SK-N-SH (cell line): ENCODE measurements around the gene C19orf67. TPM values are rescaled to one million over a fixed set of nuclear protein-coding genes. Genes with fewer than 3 reads are reported as not detected.

Experiments used
- CTCF ChIA-PET: fragments of 300-600, 350-600 bp; formaldehyde crosslinking; extraction: SDS; loops from one replicate; lab custom pipeline; 2021; lab: Yijun Ruan, JAX
- POLR2A ChIA-PET: fragments of 350-600 bp; sonication (Branson Sonifier 250); formaldehyde crosslinking; extraction: SDS; loops from one replicate; lab custom pipeline; 2020; ENCODE audit warnings: antibody characterized with exemption, inconsistent platforms; lab: Yijun Ruan, JAX
- DNase-seq: peaks from one replicate; pipeline ENCODE4 v3.0.0; 2012
- H2AFZ ChIP-seq: fragments of 200-600 bp; sonication (generic); 2 replicates; pipeline ENCODE4 v1.8.1; 2016; ENCODE audit warnings: antibody characterized with exemption, mild to moderate bottlenecking, low read depth
- H3F3A ChIP-seq: fragments of 200-600 bp; sonication (generic); replicated peaks from 2 replicates; pipeline ENCODE3; 2016; ENCODE audit warnings: antibody characterized with exemption, mild to moderate bottlenecking; ENCODE audit not compliant: insufficient read depth
- H3K27ac ChIP-seq, 2 experiments: fragments of 200-500 bp in 1 of 2; fragments of 200-600 bp in 1 of 2; sonication (Bioruptor generic) in 1 of 2; sonication (generic), shearing (Covaris generic) in 1 of 2; 2 replicates each; pipeline versions ENCODE4 v1.5.1 to v1.6.1; 2014 to 2016; ENCODE audit warnings: low read depth in 2 of 2, inconsistent platforms in 1 of 2, low read length in 1 of 2, mild to moderate bottlenecking in 1 of 2, mixed read lengths in 1 of 2
- H3K27me3 ChIP-seq: fragments of 200-600 bp; sonication (generic), shearing (Covaris generic); 2 replicates; pipeline ENCODE4 v1.6.1; 2016; ENCODE audit warnings: mixed run types; ENCODE audit not compliant: insufficient read depth
- H3K36me3 ChIP-seq, 2 experiments: fragments of 200-500 bp in 1 of 2; fragments of 200-600 bp in 1 of 2; sonication (Bioruptor generic) in 1 of 2; sonication (generic) in 1 of 2; replicated peaks in 1 of 2; 2 replicates each; pipeline versions ENCODE3 to v1.5.1; 2014 to 2016; ENCODE audit warnings: low read length in 1 of 2, mild to moderate bottlenecking in 1 of 2; ENCODE audit not compliant: insufficient read depth in 2 of 2, control insufficient read depth in 1 of 2
- H3K4me1 ChIP-seq, 2 experiments: fragments of 200-500 bp in 1 of 2; fragments of 200-600 bp in 1 of 2; sonication (Bioruptor generic) in 1 of 2; sonication (generic), shearing (Covaris generic) in 1 of 2; 2 replicates each; pipeline versions ENCODE4 v1.5.1 to v1.6.1; 2014 to 2016; ENCODE audit warnings: low read depth in 1 of 2, low read length in 1 of 2, mixed run types in 1 of 2; ENCODE audit not compliant: insufficient read depth in 2 of 2, control insufficient read depth in 1 of 2
- H3K4me2 ChIP-seq: fragments of 200-600 bp; sonication (generic), shearing (Covaris generic); 2 replicates; pipeline ENCODE4 v1.6.1; 2017; ENCODE audit warnings: mixed run types
- H3K4me3 ChIP-seq, 2 experiments: fragments of 200-500 bp in 1 of 2; fragments of 200-600 bp in 1 of 2; sonication (Bioruptor generic) in 1 of 2; sonication (generic), shearing (Covaris generic) in 1 of 2; 2 replicates each; pipeline versions ENCODE4 v1.5.1 to v1.8.1; 2014 to 2016; ENCODE audit warnings: low read depth in 2 of 2, inconsistent platforms in 1 of 2, low read length in 1 of 2, mild to moderate bottlenecking in 1 of 2, mixed read lengths in 1 of 2, moderate library complexity in 1 of 2
- H3K79me2 ChIP-seq: fragments of 200-600 bp; sonication (generic); 2 replicates; pipeline ENCODE4 v1.8.1; 2017; ENCODE audit warnings: mild to moderate bottlenecking; ENCODE audit not compliant: insufficient read depth
- H3K9ac ChIP-seq: fragments of 200-600 bp; sonication (generic); 2 replicates; pipeline ENCODE4 v1.6.1; 2017; ENCODE audit warnings: mixed run types
- H3K9me2 ChIP-seq: fragments of 200-600 bp; sonication (generic); 2 replicates; pipeline ENCODE4 v1.6.1; 2017; ENCODE audit warnings: mixed run types
- H3K9me3 ChIP-seq: fragments of 200-600 bp; sonication (generic); 2 replicates; pipeline ENCODE4 v1.6.1; 2017; ENCODE audit warnings: mixed run types, mild to moderate bottlenecking, moderate library complexity
- H4K20me1 ChIP-seq: fragments of 200-600 bp; sonication (generic); 2 replicates; pipeline ENCODE4 v1.6.1; 2017; ENCODE audit warnings: mild to moderate bottlenecking, mixed run types; ENCODE audit not compliant: insufficient read depth
- FOXJ3 ChIP-seq: sonication (generic); formaldehyde crosslinking; IDR thresholded peaks from 2 replicates; pipeline ENCODE4 v1.5.1; 2020; ENCODE audit warnings: mild to moderate bottlenecking, missing genetic modification reagents
- GABPA ChIP-seq: IDR thresholded peaks from 2 replicates; pipeline ENCODE4 v1.4.0; 2012; ENCODE audit warnings: low read depth, mild to moderate bottlenecking
- MEF2A ChIP-seq: IDR thresholded peaks from 2 replicates; pipeline ENCODE4 v1.4.0; 2012; ENCODE audit warnings: low read depth, borderline replicate concordance
- MXI1 ChIP-seq: IDR thresholded peaks from 2 replicates; pipeline ENCODE4 v1.6.1; 2012; ENCODE audit warnings: mild to moderate bottlenecking, low read depth, low read length, improper control_type of control experiment
- NFIC ChIP-seq: IDR thresholded peaks from 2 replicates; pipeline ENCODE4 v1.4.0; 2012; ENCODE audit warnings: borderline replicate concordance
- NRF1 ChIP-seq: IDR thresholded peaks from 2 replicates; pipeline ENCODE4 v1.6.1; 2012; ENCODE audit warnings: low read depth, mild to moderate bottlenecking, low read length
- RAD21 ChIP-seq: IDR thresholded peaks from 2 replicates; pipeline ENCODE4 v1.6.1; 2012; ENCODE audit warnings: mild to moderate bottlenecking, low read length
- REST ChIP-seq: IDR thresholded peaks from 2 replicates; pipeline ENCODE4 v1.6.1; 2012; ENCODE audit warnings: mild to moderate bottlenecking, low read depth, low read length, moderate library complexity
- RFX5 ChIP-seq: IDR thresholded peaks from 2 replicates; pipeline ENCODE4 v1.6.1; 2012; ENCODE audit warnings: mild to moderate bottlenecking, improper control_type of control experiment, low read length
- RXRA ChIP-seq: IDR thresholded peaks from 2 replicates; pipeline ENCODE4 v1.4.0; 2012; ENCODE audit warnings: low read depth, mild to moderate bottlenecking, borderline replicate concordance
- SMC3 ChIP-seq: IDR thresholded peaks from 2 replicates; pipeline ENCODE4 v1.6.1; 2012; ENCODE audit warnings: low read depth, low read length, improper control_type of control experiment
- TAF1 ChIP-seq: IDR thresholded peaks from 2 replicates; pipeline ENCODE4 v1.6.1; 2012; ENCODE audit warnings: low read depth, mild to moderate bottlenecking, low read length, moderate library complexity, borderline replicate concordance
- TCF12 ChIP-seq: IDR thresholded peaks from 2 replicates; pipeline ENCODE4 v1.4.0; 2012
- USF2 ChIP-seq: fragments of 150-350 bp; IDR thresholded peaks from 2 replicates; pipeline ENCODE4 v1.6.1; 2017; ENCODE audit warnings: antibody characterized with exemption, low read length, low read depth, borderline replicate concordance
- WGBS: methylation state at CpG from one replicate; pipeline ENCODE4 v1.1.6; 2017; ENCODE audit warnings: low lambda C conversion rate; 5-methylcytosine and 5-hydroxymethylcytosine counted together
- polyA plus RNA-seq, 3 experiments: library from polyadenylated mRNA; depleted of rRNA; stranded (reverse); fragments of >200 nt; gene quantifications; 2 replicates each; pipeline ENCODE4 v1.2.3, GENCODE V29; 2012
- TF ChIP-seq, protein P1 (sequence below): IDR thresholded peaks from 2 replicates; pipeline ENCODE4 v1.4.0; 2012; ENCODE audit warnings: low read depth, borderline replicate concordance
- TF ChIP-seq, protein P2 (sequence below): IDR thresholded peaks from 2 replicates; pipeline ENCODE4 v1.4.0; 2012; ENCODE audit warnings: low read depth
- TF ChIP-seq, protein P3 (sequence below): IDR thresholded peaks from 2 replicates; pipeline ENCODE4 v1.4.0; 2012; ENCODE audit warnings: low read depth, borderline replicate concordance

The C19orf67 gene
- polyA plus RNA-seq, 1 of the 3 experiments (the other 2 are of a cell fraction) = not detected

DNA sequence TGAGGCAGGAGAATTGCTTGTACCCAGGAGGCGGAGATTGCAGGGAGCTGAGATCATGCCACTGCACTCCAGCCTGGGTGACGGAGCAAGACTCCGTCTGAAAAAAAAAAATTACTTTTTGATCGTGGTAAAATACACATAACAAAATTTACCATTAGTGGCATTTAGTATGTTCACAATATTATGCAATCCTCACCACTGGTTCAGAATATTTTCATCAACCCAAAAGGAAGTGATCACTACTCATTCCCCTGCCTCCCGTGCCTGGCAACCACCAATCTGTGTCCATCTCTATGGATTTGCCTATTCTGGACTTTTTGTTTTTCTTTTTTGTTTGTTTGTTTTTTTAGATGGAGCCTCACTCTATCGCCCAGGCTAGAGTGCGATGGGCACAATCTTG lies 22.5 kb downstream of the C19orf67 start:
- no peak for DNase-seq
- H3K36me3 ChIP-seq = no peaks in the 10 kb centered on the region
- H3F3A ChIP-seq = no peaks in the 10 kb centered on the region
- no peaks in the 10 kb centered on the region for H4K20me1 ChIP-seq
- no peak overlapping the region for H3K4me3 ChIP-seq
- H3K4me2 ChIP-seq = no peak overlapping the region
- no peak for TF ChIP-seq RAD21
- TF ChIP-seq USF2 = no peak
- no peak for TF ChIP-seq TCF12
- TF ChIP-seq, protein P1, sequence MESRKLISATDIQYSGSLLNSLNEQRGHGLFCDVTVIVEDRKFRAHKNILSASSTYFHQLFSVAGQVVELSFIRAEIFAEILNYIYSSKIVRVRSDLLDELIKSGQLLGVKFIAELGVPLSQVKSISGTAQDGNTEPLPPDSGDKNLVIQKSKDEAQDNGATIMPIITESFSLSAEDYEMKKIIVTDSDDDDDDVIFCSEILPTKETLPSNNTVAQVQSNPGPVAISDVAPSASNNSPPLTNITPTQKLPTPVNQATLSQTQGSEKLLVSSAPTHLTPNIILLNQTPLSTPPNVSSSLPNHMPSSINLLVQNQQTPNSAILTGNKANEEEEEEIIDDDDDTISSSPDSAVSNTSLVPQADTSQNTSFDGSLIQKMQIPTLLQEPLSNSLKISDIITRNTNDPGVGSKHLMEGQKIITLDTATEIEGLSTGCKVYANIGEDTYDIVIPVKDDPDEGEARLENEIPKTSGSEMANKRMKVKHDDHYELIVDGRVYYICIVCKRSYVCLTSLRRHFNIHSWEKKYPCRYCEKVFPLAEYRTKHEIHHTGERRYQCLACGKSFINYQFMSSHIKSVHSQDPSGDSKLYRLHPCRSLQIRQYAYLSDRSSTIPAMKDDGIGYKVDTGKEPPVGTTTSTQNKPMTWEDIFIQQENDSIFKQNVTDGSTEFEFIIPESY = no peak
- no peak for TF ChIP-seq NFIC
- no peak for TF ChIP-seq RFX5
- TF ChIP-seq, protein P2, sequence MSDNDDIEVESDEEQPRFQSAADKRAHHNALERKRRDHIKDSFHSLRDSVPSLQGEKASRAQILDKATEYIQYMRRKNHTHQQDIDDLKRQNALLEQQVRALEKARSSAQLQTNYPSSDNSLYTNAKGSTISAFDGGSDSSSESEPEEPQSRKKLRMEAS = no peak
- no peaks in the 10 kb centered on the region for H3K79me2 ChIP-seq
- ChIA-PET CTCF (interaction anchor here (8.1 kb wide), 1 partner anchor 8 kb away, joined by 146 read pairs; the partner anchor contains the start of gene MISP3), POLR2A (no interaction called here)
- no peaks in the 10 kb centered on the region for H3K9me3 ChIP-seq
- H3K27me3 ChIP-seq = no peaks in the 10 kb centered on the region
- H3K9me2 ChIP-seq = no peaks in the 10 kb centered on the region
- H3K9ac ChIP-seq = no peak overlapping the region
- peaks cover 6 to 8% of the 10 kb centered on the region in 2 experiments; a peak in 2 of 4 replicates for H3K4me1 ChIP-seq
- H2AFZ ChIP-seq = no peak overlapping the region
- no peak overlapping the region for H3K27ac ChIP-seq
- 47% methylated on average over 7 of the region's 7 CpGs for WGBS

GRCh38 chr19:14062558-14062855 lies 23.1 kb downstream of the C19orf67 start:
- no peak for DNase-seq
- 66% methylated on average over 5 of the region's 5 CpGs for WGBS
- Histone ChIP-seq H3K36me3 (no peaks in the 10 kb centered on the region), H3K79me2 (no peaks in the 10 kb centered on the region), H3K27me3 (no peaks in the 10 kb centered on the region), H3K9ac (no peak overlapping the region), H3K27ac (no peak overlapping the region), H2AFZ (no peak overlapping the region), H3K4me2 (no peak overlapping the region), H3F3A (peaks cover 3% of the 10 kb centered on the region), H3K9me2 (no peaks in the 10 kb centered on the region), H3K4me3 (no peak overlapping the region), H3K9me3 (no peaks in the 10 kb centered on the region), H4K20me1 (no peaks in the 10 kb centered on the region), H3K4me1 (peaks cover 6 to 10% of the 10 kb centered on the region in 2 experiments; a peak in 2 of 4 replicates)
- ChIA-PET CTCF (interaction anchor here (1.2 to 8.1 kb wide), 3 partner anchors 9 to 74 kb away, joined by 3 to 146 read pairs (median 22); partner anchors contain the start of genes ASF1B, IL27RA and MISP3), POLR2A (no interaction called here)
- TF ChIP-seq SMC3 = no peak
- TF ChIP-seq RXRA = no peak
- no peak for TF ChIP-seq MEF2A
- TF ChIP-seq GABPA = no peak
- no peak for TF ChIP-seq NRF1
- TF ChIP-seq, protein P1 = no peak
- TF ChIP-seq TAF1 = no peak
- no peak for TF ChIP-seq TCF12
- TF ChIP-seq FOXJ3 (CRISPR knock-in tag) = no peak
- TF ChIP-seq MXI1 = no peak
- TF ChIP-seq REST = no peak
- TF ChIP-seq, protein P3, sequence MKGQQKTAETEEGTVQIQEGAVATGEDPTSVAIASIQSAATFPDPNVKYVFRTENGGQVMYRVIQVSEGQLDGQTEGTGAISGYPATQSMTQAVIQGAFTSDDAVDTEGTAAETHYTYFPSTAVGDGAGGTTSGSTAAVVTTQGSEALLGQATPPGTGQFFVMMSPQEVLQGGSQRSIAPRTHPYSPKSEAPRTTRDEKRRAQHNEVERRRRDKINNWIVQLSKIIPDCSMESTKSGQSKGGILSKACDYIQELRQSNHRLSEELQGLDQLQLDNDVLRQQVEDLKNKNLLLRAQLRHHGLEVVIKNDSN = no peak
